HepG2 (cell line): ENCODE data around the gene MRPL28. TPM values are rescaled to one million over a fixed set of nuclear protein-coding genes. Genes with fewer than 3 reads are reported as not detected.

Experiments
- ATAC-seq: fragments of 200-7000 bp; cut with Tn5 transposase; 3 replicates; pipeline ENCODE4 v1.9.1; 2020; ENCODE audit warnings: mild to moderate bottlenecking, moderate library complexity
- BruUV-seq: library from RNA; stranded (reverse); fragments of 400-500 nt; replicated peaks from 2 replicates; lab custom pipeline; 2021; lab: Mats Ljungman, UMichigan
- CTCF ChIA-PET: fragments of 300-600 bp; formaldehyde crosslinking; extraction: SDS; loops from one replicate; lab custom pipeline; 2021; ENCODE audit warnings: low total read pairs, inconsistent platforms, low intra/inter-chr PET ratio; lab: Yijun Ruan, JAX
- POLR2A ChIA-PET: fragments of 350-600 bp; sonication (Branson Sonifier 250); formaldehyde crosslinking; loops from one replicate; lab custom pipeline; 2020; ENCODE audit warnings: antibody characterized with exemption, inconsistent platforms; lab: Yijun Ruan, JAX
- DNase-seq: peaks from one replicate; pipeline ENCODE4 v3.0.0-alpha.2; 2015; ENCODE audit warnings: low spot score
- FAIRE-seq: peaks from 3 replicates; lab custom pipeline; 2011; peaks lifted over from hg19 to GRCh38; lab: Jason Lieb, UNC
- H2AFZ ChIP-seq: one replicate; pipeline ENCODE4 v1.6.1; 2011; ENCODE audit warnings: low read length, inconsistent platforms
- H3K27ac ChIP-seq: fragments of 300-600 bp; 3 replicates; pipeline ENCODE4 v1.8.0; 2011; ENCODE audit warnings: mixed run types, mild to moderate bottlenecking, mixed read lengths, low read length, inconsistent platforms; ENCODE audit not compliant: insufficient read depth; ENCODE audit errors: extremely low read length
- H3K27me3 ChIP-seq, 2 experiments: fragments of 200-600 bp in 1 of 2; 2 replicates in 1 of 2; 3 replicates in 1 of 2; pipeline versions ENCODE4 v1.6.0 to v1.8.0; 2011; ENCODE audit warnings: low read length in 2 of 2, mild to moderate bottlenecking in 2 of 2, moderate library complexity in 2 of 2, inconsistent platforms in 1 of 2; ENCODE audit not compliant: insufficient read depth in 2 of 2, control insufficient read depth in 1 of 2
- H3K36me3 ChIP-seq, 2 experiments: fragments of 200-600 bp in 1 of 2; replicated peaks in 1 of 2; 2 replicates in 1 of 2; 3 replicates in 1 of 2; pipeline versions ENCODE4 v1.5.1 to v1.8.0; 2011; ENCODE audit warnings: low read length in 2 of 2, inconsistent platforms in 1 of 2; ENCODE audit not compliant: insufficient read depth in 2 of 2, control insufficient read depth in 1 of 2
- H3K4me1 ChIP-seq: 2 replicates; pipeline ENCODE4 v1.5.1; 2012; ENCODE audit warnings: low read length, inconsistent platforms; ENCODE audit not compliant: insufficient read depth
- H3K4me2 ChIP-seq: 2 replicates; pipeline ENCODE4 v1.6.0; 2011; ENCODE audit warnings: low read depth, low read length, inconsistent platforms
- H3K4me3 ChIP-seq, 3 experiments: fragments of 200-600 bp in 1 of 3; sonication (generic), shearing (Covaris generic) in 1 of 3; replicated peaks in 1 of 3; 2 replicates each; pipeline ENCODE4 v1.5.1; 2011 to 2016; ENCODE audit warnings: low read length in 3 of 3, inconsistent platforms in 2 of 3, low read depth in 2 of 3, mild to moderate bottlenecking in 2 of 3, control low read depth in 1 of 3, mixed read lengths in 1 of 3; ENCODE audit not compliant: insufficient read depth in 1 of 3
- H3K79me2 ChIP-seq: one replicate; pipeline ENCODE4 v1.6.1; 2011; ENCODE audit warnings: low read length, inconsistent platforms; ENCODE audit not compliant: insufficient read depth
- H3K9ac ChIP-seq: 2 replicates; pipeline ENCODE4 v1.6.0; 2011; ENCODE audit warnings: mild to moderate bottlenecking, low read depth, low read length, inconsistent platforms; ENCODE audit not compliant: insufficient read depth
- H3K9me3 ChIP-seq: 2 replicates; pipeline ENCODE4 v1.5.1; 2012; ENCODE audit warnings: mild to moderate bottlenecking, low read length
- H4K20me1 ChIP-seq: 2 replicates; pipeline ENCODE4 v1.6.0; 2011; ENCODE audit warnings: inconsistent platforms, mild to moderate bottlenecking, low read length, moderate library complexity; ENCODE audit not compliant: insufficient read depth
- MLLT10 ChIP-seq: sonication (generic); formaldehyde crosslinking; IDR thresholded peaks from 2 replicates; pipeline ENCODE4 v1.4.0; 2020; ENCODE audit warnings: missing genetic modification reagents
- MLX ChIP-seq: IDR thresholded peaks from 2 replicates; pipeline ENCODE4 v1.6.1; 2016
- NR1H2 ChIP-seq: sonication (generic); formaldehyde crosslinking; IDR thresholded peaks from 2 replicates; pipeline ENCODE4 v1.8.1; 2022; ENCODE audit warnings: low read depth, missing genetic modification reagents, borderline replicate concordance
- PHF21A ChIP-seq: sonication (generic); formaldehyde crosslinking; IDR thresholded peaks from 2 replicates; pipeline ENCODE4 v1.5.0; 2020; ENCODE audit warnings: mild to moderate bottlenecking, missing genetic modification reagents
- ZBTB34 ChIP-seq: sonication (generic); formaldehyde crosslinking; IDR thresholded peaks from 2 replicates; pipeline ENCODE4 v1.8.0; 2022; ENCODE audit warnings: mild to moderate bottlenecking, missing genetic modification reagents
- ZNF121 ChIP-seq: sonication (generic); formaldehyde crosslinking; IDR thresholded peaks from 2 replicates; pipeline ENCODE4 v1.5.0; 2020; ENCODE audit warnings: mild to moderate bottlenecking, missing genetic modification reagents
- ZNF382 ChIP-seq: sonication (generic); formaldehyde crosslinking; IDR thresholded peaks from 2 replicates; pipeline ENCODE4 v1.5.0; 2020; ENCODE audit warnings: missing genetic modification reagents, mild to moderate bottlenecking, borderline replicate concordance
- ZNF652 ChIP-seq: IDR thresholded peaks from 2 replicates; pipeline ENCODE4 v1.6.1; 2016; ENCODE audit warnings: low read depth, borderline replicate concordance
- WGBS: methylation state at CpG from one replicate; pipeline ENCODE4 v1.1.6; 2017; ENCODE audit warnings: low lambda C conversion rate; 5-methylcytosine and 5-hydroxymethylcytosine counted together
- in situ Hi-C: cut with HindIII; loops from 2 replicates; pipeline ENCODE4 v1.10.0; 2017; ENCODE audit warnings: low pct_unique_long_range_greater_than_20kb; ENCODE audit not compliant: extremely low pct_ligation_motif_present
- intact Hi-C: fragments of 100-400 bp; cut with micrococcal nuclease; formaldehyde crosslinking; loops from one replicate; pipeline ENCODE4 v1.10.0; 2022; ENCODE audit not compliant: unreplicated experiment
- polyA plus RNA-seq, 8 experiments: library from polyadenylated mRNA; depleted of rRNA in 3 of 8; stranded (reverse) in 7 of 8; unstranded in 1 of 8; fragments of >200 nt; fragmentation: Illumina TruSeq in 4 of 8; extraction: Trizol in 4 of 8; gene quantifications; 2 replicates each; pipeline versions ENCODE4 v1.2.1 to v1.2.3, GENCODE V29; 2011 to 2016; ENCODE audit warnings: low read depth in 4 of 8, missing spikeins in 1 of 8, mixed read lengths in 1 of 8; ENCODE audit not compliant: insufficient read depth in 1 of 8
- total RNA-seq, 5 experiments: library from RNA; depleted of rRNA; stranded (reverse); fragments of >200 nt; fragmentation: Illumina TruSeq; extraction: Trizol; gene quantifications; 2 replicates each; pipeline ENCODE4 v1.2.3, GENCODE V29; 2016; ENCODE audit warnings: low read depth in 1 of 5
- TF ChIP-seq, protein P1 (sequence below): sonication (generic); formaldehyde crosslinking; IDR thresholded peaks from 2 replicates; pipeline ENCODE4 v1.5.1; 2020; ENCODE audit warnings: mild to moderate bottlenecking, missing genetic modification reagents, borderline replicate concordance

MRPL28 gene
- total and polyA plus RNA-seq, 2 of the 13 experiments (the other 11 are each of a cell fraction or from before 2014, with no cell fraction given), result 114 to 135 TPM

GRCh38 chr16:392450-393030 lies 22.2 kb upstream of the MRPL28 start:
- POLR2A ChIA-PET, result interaction anchor here (1.0 to 1.5 kb wide), 3 partner anchors 9 to 109 kb away, joined by 3 to 5 read pairs (median 3); partner anchors contain the start of genes DECR2 and RAB11FIP3
- peaks cover 12% of the 10 kb centered on the region for H3K4me1 ChIP-seq
- 97% methylated on average over 7 of the region's 7 CpGs for WGBS
- H3K27me3 ChIP-seq, result no peaks in the 10 kb centered on the region
- CTCF ChIA-PET, result interaction anchor here (1.9 to 2.0 kb wide), 2 partner anchors 95 to 103 kb away, joined by 11 read pairs; no protein-coding TSS in a partner anchor
- H3K79me2 ChIP-seq, result peaks cover 5% of the 10 kb centered on the region
- H3K36me3 ChIP-seq, result no peaks in the 10 kb centered on the region
- H3K4me3 ChIP-seq, result no peak overlapping the region
- no peaks in the 10 kb centered on the region for H4K20me1 ChIP-seq
- ATAC-seq, result no peak
- BruUV-seq, result no TSS peak
- FAIRE-seq, result no peak
- no peak for DNase-seq
- no peak for TF ChIP-seq ZBTB34
- TF ChIP-seq ZNF121 (CRISPR knock-in tag), result peak; percentile 69
- TF ChIP-seq, all 625 proteins: peak for 1
- no peak overlapping the region for H3K9ac ChIP-seq
- no peak overlapping the region for H3K4me2 ChIP-seq
- no peaks in the 10 kb centered on the region for H3K9me3 ChIP-seq
- H2AFZ ChIP-seq, result no peak overlapping the region
- H3K27ac ChIP-seq, result no peak overlapping the region
- intact Hi-C loops (loop anchor here (5.0 kb wide), 1 partner anchor 105 kb away; no protein-coding TSS in a partner anchor), in situ Hi-C loops (no loop called here)

GRCh38 chr16:391885-392335 lies 21.6 kb upstream of the MRPL28 start:
- CTCF ChIA-PET, result interaction anchor here (0.9 to 2.0 kb wide), 3 partner anchors 96 to 193 kb away, joined by 3 to 11 read pairs (median 11); no protein-coding TSS in a partner anchor
- 84% methylated on average over 4 of the region's 7 CpGs for WGBS
- intact Hi-C loops, result loop anchor here (5.0 kb wide), 1 partner anchor 105 kb away; no protein-coding TSS in a partner anchor
- TF ChIP-seq MLLT10 (CRISPR knock-in tag), result no peak
- TF ChIP-seq PHF21A (CRISPR knock-in tag), result no peak
- TF ChIP-seq ZNF652 (CRISPR knock-in tag), result no peak
- TF ChIP-seq, protein P1, sequence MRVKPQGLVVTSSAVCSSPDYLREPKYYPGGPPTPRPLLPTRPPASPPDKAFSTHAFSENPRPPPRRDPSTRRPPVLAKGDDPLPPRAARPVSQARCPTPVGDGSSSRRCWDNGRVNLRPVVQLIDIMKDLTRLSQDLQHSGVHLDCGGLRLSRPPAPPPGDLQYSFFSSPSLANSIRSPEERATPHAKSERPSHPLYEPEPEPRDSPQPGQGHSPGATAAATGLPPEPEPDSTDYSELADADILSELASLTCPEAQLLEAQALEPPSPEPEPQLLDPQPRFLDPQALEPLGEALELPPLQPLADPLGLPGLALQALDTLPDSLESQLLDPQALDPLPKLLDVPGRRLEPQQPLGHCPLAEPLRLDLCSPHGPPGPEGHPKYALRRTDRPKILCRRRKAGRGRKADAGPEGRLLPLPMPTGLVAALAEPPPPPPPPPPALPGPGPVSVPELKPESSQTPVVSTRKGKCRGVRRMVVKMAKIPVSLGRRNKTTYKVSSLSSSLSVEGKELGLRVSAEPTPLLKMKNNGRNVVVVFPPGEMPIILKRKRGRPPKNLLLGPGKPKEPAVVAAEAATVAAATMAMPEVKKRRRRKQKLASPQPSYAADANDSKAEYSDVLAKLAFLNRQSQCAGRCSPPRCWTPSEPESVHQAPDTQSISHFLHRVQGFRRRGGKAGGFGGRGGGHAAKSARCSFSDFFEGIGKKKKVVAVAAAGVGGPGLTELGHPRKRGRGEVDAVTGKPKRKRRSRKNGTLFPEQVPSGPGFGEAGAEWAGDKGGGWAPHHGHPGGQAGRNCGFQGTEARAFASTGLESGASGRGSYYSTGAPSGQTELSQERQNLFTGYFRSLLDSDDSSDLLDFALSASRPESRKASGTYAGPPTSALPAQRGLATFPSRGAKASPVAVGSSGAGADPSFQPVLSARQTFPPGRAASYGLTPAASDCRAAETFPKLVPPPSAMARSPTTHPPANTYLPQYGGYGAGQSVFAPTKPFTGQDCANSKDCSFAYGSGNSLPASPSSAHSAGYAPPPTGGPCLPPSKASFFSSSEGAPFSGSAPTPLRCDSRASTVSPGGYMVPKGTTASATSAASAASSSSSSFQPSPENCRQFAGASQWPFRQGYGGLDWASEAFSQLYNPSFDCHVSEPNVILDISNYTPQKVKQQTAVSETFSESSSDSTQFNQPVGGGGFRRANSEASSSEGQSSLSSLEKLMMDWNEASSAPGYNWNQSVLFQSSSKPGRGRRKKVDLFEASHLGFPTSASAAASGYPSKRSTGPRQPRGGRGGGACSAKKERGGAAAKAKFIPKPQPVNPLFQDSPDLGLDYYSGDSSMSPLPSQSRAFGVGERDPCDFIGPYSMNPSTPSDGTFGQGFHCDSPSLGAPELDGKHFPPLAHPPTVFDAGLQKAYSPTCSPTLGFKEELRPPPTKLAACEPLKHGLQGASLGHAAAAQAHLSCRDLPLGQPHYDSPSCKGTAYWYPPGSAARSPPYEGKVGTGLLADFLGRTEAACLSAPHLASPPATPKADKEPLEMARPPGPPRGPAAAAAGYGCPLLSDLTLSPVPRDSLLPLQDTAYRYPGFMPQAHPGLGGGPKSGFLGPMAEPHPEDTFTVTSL (CRISPR knock-in tag), result no peak
- no peak for TF ChIP-seq ZNF382 (CRISPR knock-in tag)
- no peak for TF ChIP-seq NR1H2 (CRISPR knock-in tag)
- TF ChIP-seq MLX, result no peak

More at GRCh38 chr16:391885-392335, 21.6 kb upstream of the MRPL28 start:
- no peaks in the 10 kb centered on the region for H3K9me3 ChIP-seq
- H3K79me2 ChIP-seq, result peaks cover 5% of the 10 kb centered on the region
- H2AFZ ChIP-seq, result no peak overlapping the region
- no TSS peak for BruUV-seq
- POLR2A ChIA-PET, result interaction anchor here (0.9 to 1.5 kb wide), 4 partner anchors 10 to 110 kb away, joined by 3 to 5 read pairs (median 3); partner anchors contain the start of genes DECR2 and RAB11FIP3
- H4K20me1 ChIP-seq, result no peaks in the 10 kb centered on the region
- no peak overlapping the region for H3K4me3 ChIP-seq
- no peaks in the 10 kb centered on the region for H3K36me3 ChIP-seq
- peaks cover 12% of the 10 kb centered on the region for H3K4me1 ChIP-seq
- ATAC-seq, result peak; percentile 87
- peak; percentile 60 for DNase-seq
- no peak overlapping the region for H3K4me2 ChIP-seq
- in situ Hi-C loops, result no loop called here
- no peak overlapping the region for H3K9ac ChIP-seq
- no peak overlapping the region for H3K27ac ChIP-seq
- FAIRE-seq, result peak; percentile 18
- no peaks in the 10 kb centered on the region for H3K27me3 ChIP-seq
